IgD-negative memory B cell (primary cell): ENCODE data around the gene MRPS25. TPM values are rescaled to one million over a fixed set of nuclear protein-coding genes. Genes with fewer than 3 reads are reported as not detected.

Experiments
- H3K27ac Mint-ChIP-seq, 3 donors: one replicate each; pipeline ENCODE4 v1.8.0; 2020 to 2022; ENCODE audit warnings: mild to moderate bottlenecking in 3 of 3, mixed read lengths in 3 of 3, moderate library complexity in 1 of 3
- H3K27me3 Mint-ChIP-seq: one replicate; pipeline ENCODE4 v1.8.0; 2021; ENCODE audit warnings: mixed read lengths
- H3K36me3 Mint-ChIP-seq: one replicate; pipeline ENCODE4 v1.8.0; 2020; ENCODE audit warnings: mild to moderate bottlenecking, mixed read lengths
- H3K4me1 Mint-ChIP-seq, 3 donors: one replicate each; pipeline ENCODE4 v1.8.0; 2020 to 2022; ENCODE audit warnings: mixed read lengths in 3 of 3, mild to moderate bottlenecking in 1 of 3
- H3K4me3 Mint-ChIP-seq, 4 donors: one replicate each; pipeline ENCODE4 v1.8.0; 2020 to 2022; ENCODE audit warnings: mild to moderate bottlenecking in 4 of 4, mixed read lengths in 4 of 4, moderate library complexity in 3 of 4
- H3K9me3 Mint-ChIP-seq, 3 donors: one replicate each; pipeline ENCODE4 v1.8.0; 2020 to 2021; ENCODE audit warnings: mixed read lengths in 3 of 3, mild to moderate bottlenecking in 1 of 3
- polyA plus RNA-seq: library from polyadenylated mRNA; unstranded; fragments of 300-500 nt; fragmentation: Illumina TruSeq; gene quantifications from one replicate; pipeline ENCODE4 v1.2.3, GENCODE V29; 2021

Gene MRPS25
- polyA plus RNA-seq, 1 donor from 2014 or later = 29.2 TPM

- Mint-ChIP-seq H3K4me1 (peaks cover 0 to 8% (median 5%) of the 10 kb centered on the region in 3 donors), H3K27ac (peak overlapping the region in 1 of 3 donors; percentile 34), H3K4me3 (no peak overlapping the region), H3K36me3 (no peaks in the 10 kb centered on the region), H3K9me3 (no peaks in the 10 kb centered on the region), H3K27me3 (no peaks in the 10 kb centered on the region)
These were observed 21.5 kb downstream of the MRPS25 start for GRCh38 chr3:15043408-15044171.

- no peaks in the 10 kb centered on the region for H3K9me3 Mint-ChIP-seq
- no peaks in the 10 kb centered on the region for H3K36me3 Mint-ChIP-seq
- no peak overlapping the region for H3K4me3 Mint-ChIP-seq
- no peaks in the 10 kb centered on the region for H3K27me3 Mint-ChIP-seq
- H3K27ac Mint-ChIP-seq = no peak overlapping the region
- H3K4me1 Mint-ChIP-seq = peaks cover 0 to 8% (median 5%) of the 10 kb centered on the region in 3 donors
These were observed 22.2 kb downstream of the MRPS25 start for GRCh38 chr3:15042936-15043335.

DNA sequence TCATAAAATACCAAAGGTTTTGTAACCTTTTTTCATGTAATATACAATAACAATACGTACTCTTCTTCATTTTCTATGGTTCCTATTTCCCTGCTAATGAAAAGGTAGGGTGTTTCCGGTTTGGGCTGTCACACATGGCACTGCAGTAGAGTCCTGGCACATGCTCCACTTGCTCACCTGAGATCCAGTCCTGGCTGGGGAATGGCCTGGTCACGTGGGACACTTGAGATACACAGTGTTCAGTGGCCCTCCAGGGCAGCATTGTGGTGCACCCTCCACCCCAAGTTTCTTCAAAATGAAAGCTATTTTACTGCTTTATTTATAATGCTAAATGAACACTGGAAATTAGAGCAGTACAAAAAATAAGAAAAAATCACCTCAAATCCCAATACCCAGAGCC, 23.2 kb downstream of the MRPS25 start:
- Mint-ChIP-seq H3K9me3 (no peaks in the 10 kb centered on the region), H3K27me3 (no peaks in the 10 kb centered on the region), H3K27ac (no peak overlapping the region), H3K4me3 (no peak overlapping the region), H3K36me3 (no peaks in the 10 kb centered on the region), H3K4me1 (peaks cover 0 to 8% (median 5%) of the 10 kb centered on the region in 3 donors)

- H3K27ac Mint-ChIP-seq = no peak overlapping the region
These were observed 24.3 kb downstream of the MRPS25 start for GRCh38 chr3:15040844-15041243.

DNA sequence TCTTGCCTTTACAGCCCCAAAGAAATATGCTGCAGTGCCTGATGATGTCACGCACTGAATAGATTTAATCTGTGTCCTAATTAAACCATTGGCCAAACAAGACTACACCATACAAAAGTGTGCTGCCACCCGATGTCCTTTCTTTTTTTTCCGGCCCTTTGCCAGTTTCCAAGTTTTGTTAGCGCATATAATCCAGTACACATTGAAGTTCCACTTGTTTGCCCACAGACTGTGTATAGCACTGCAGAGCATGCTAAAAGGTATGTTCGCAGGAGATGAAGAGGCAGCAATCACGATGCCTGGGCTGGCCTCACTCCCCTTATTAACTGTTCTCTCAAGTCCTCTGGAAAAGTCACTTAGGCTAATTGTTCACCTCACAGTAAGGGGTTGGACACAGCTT, 26.8 kb downstream of the MRPS25 start:
- Mint-ChIP-seq H3K4me3 (no peak overlapping the region), H3K27ac (no peak overlapping the region), H3K27me3 (no peaks in the 10 kb centered on the region), H3K9me3 (no peaks in the 10 kb centered on the region), H3K4me1 (peaks cover 0 to 5% (median 2%) of the 10 kb centered on the region in 3 donors), H3K36me3 (no peaks in the 10 kb centered on the region)

More at GRCh38 chr3:15040844-15041243, 24.3 kb downstream of the MRPS25 start:
- Mint-ChIP-seq H3K27me3 (no peaks in the 10 kb centered on the region), H3K4me3 (no peak overlapping the region), H3K4me1 (peaks cover 0 to 8% (median 5%) of the 10 kb centered on the region in 3 donors), H3K9me3 (no peaks in the 10 kb centered on the region), H3K36me3 (no peaks in the 10 kb centered on the region)

DNA sequence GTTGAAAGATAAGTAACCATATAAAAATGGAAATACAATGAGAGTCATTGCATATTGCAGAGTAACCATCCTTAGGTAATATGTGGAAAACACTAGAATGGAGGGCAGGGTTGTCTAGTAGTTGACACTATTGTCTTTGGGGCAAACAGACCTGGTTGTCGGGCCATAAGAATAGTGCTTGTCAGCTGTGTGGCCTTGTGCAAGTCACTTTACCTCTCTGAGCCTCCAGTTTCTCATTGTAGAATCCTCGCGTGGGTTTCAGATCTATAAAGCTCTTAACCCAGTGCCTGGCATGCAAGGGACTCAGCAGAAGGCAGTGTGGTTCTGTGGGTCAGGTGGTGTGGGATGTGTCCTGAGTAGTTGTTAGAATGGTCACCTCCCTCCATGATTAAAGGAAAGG, 32.0 kb downstream of the MRPS25 start:
- Mint-ChIP-seq H3K36me3 (peaks cover 4% of the 10 kb centered on the region), H3K27me3 (no peaks in the 10 kb centered on the region), H3K4me3 (no peak overlapping the region), H3K4me1 (no peaks in the 10 kb centered on the region), H3K9me3 (no peaks in the 10 kb centered on the region), H3K27ac (no peak overlapping the region)

DNA sequence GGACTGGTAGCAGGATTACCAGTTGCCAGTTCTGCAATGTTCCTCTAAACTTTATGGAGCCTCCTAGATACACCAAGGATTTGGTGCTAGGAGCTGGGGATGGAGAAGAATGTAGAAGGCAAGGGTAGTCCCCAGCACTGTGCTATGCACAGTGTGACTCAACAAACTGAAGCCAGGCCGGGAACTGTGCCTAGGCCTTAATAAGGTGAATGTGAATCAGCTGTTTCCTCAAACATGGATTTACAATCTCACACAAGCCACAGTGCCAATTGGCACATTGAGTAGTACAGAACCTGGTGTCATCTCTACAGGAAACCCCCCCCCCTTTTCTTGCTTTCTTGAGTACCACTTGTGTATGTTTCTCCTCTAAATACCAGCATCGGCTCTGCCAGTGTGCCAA, 32.5 kb downstream of the MRPS25 start:
- peaks cover 4% of the 10 kb centered on the region for H3K36me3 Mint-ChIP-seq
- no peak overlapping the region for H3K27ac Mint-ChIP-seq

DNA sequence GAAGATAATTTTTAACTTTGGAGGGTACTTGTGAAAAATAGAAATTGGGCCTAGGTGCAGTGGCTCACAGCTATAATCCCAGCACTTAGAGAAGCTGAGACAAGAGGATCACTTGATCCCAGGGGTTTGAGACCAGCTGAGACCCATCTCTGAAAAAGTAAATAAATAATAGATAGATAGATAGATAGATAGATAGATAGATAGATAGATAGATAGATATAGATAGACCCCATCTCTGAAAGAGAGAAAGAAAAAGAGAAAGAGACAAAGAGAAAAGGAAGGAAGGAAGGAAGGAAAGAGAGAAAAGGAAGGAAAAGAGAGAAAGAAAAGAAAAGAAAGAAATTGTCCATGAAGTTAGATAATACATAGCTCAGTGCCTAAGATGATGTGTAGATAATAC, 35.5 kb downstream of the MRPS25 start:
- H3K27me3 Mint-ChIP-seq = no peaks in the 10 kb centered on the region
- H3K9me3 Mint-ChIP-seq = no peaks in the 10 kb centered on the region
- H3K4me1 Mint-ChIP-seq = no peaks in the 10 kb centered on the region
- no peak overlapping the region for H3K4me3 Mint-ChIP-seq
- H3K27ac Mint-ChIP-seq = peak overlapping the region in 1 of 3 donors; percentile 9
- peaks cover 7% of the 10 kb centered on the region for H3K36me3 Mint-ChIP-seq

More for the DNA sequence above, 32.5 kb downstream of the MRPS25 start:
- H3K27me3 Mint-ChIP-seq = no peaks in the 10 kb centered on the region
- H3K4me1 Mint-ChIP-seq = no peaks in the 10 kb centered on the region
- H3K9me3 Mint-ChIP-seq = no peaks in the 10 kb centered on the region
- no peak overlapping the region for H3K4me3 Mint-ChIP-seq

- Mint-ChIP-seq H3K27ac (no peak overlapping the region), H3K9me3 (no peaks in the 10 kb centered on the region), H3K4me3 (no peak overlapping the region), H3K36me3 (peaks cover 4% of the 10 kb centered on the region), H3K4me1 (no peaks in the 10 kb centered on the region), H3K27me3 (no peaks in the 10 kb centered on the region)
These were observed 41.4 kb downstream of the MRPS25 start for GRCh38 chr3:15023719-15024118.

GRCh38 chr3:15023249-15023648, 41.9 kb downstream of the MRPS25 start:
- H3K27ac Mint-ChIP-seq = no peak overlapping the region

DNA sequence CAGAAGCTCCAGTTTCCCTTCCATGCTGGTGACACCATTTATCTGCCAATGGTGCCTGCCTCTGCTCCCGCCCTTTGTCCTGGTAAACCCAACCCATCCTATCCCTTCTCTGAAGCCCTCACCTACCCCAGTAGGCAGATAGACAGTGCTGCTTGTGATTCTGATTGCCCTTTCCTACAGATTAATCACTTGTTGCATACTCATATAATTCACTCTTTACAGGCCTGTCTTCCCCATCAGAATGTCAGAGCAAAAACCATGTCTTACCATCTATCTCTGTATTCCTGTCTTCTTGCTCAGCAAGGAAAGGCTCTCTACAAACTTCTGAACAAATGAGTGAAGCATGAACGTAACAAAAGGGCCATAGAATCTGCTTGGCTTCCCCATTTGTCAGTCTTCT, 47.9 kb downstream of the MRPS25 start:
- H3K27ac Mint-ChIP-seq = peak overlapping the region in 1 of 3 donors; percentile 3
- H3K4me3 Mint-ChIP-seq = no peak overlapping the region
- no peaks in the 10 kb centered on the region for H3K27me3 Mint-ChIP-seq
- H3K36me3 Mint-ChIP-seq = peaks cover 9% of the 10 kb centered on the region
- H3K4me1 Mint-ChIP-seq = peaks cover 0 to 2% (median 0%) of the 10 kb centered on the region in 3 donors
- no peaks in the 10 kb centered on the region for H3K9me3 Mint-ChIP-seq

More at GRCh38 chr3:15023249-15023648, 41.9 kb downstream of the MRPS25 start:
- Mint-ChIP-seq H3K4me3 (no peak overlapping the region), H3K27me3 (no peaks in the 10 kb centered on the region), H3K4me1 (no peaks in the 10 kb centered on the region), H3K9me3 (no peaks in the 10 kb centered on the region), H3K36me3 (peaks cover 4% of the 10 kb centered on the region)

- H3K36me3 Mint-ChIP-seq = peaks cover 9% of the 10 kb centered on the region
- H3K27ac Mint-ChIP-seq = no peak overlapping the region
- H3K9me3 Mint-ChIP-seq = no peaks in the 10 kb centered on the region
- H3K27me3 Mint-ChIP-seq = no peaks in the 10 kb centered on the region
- peaks cover 0 to 2% (median 0%) of the 10 kb centered on the region in 3 donors for H3K4me1 Mint-ChIP-seq
- no peak overlapping the region for H3K4me3 Mint-ChIP-seq
These were observed 49.7 kb downstream of the MRPS25 start for GRCh38 chr3:15015456-15015855.

- peaks cover 9% of the 10 kb centered on the region for H3K36me3 Mint-ChIP-seq
- H3K27me3 Mint-ChIP-seq = no peaks in the 10 kb centered on the region
- H3K4me1 Mint-ChIP-seq = peaks cover 0 to 2% (median 0%) of the 10 kb centered on the region in 3 donors
- no peak overlapping the region for H3K4me3 Mint-ChIP-seq
- H3K9me3 Mint-ChIP-seq = no peaks in the 10 kb centered on the region
- no peak overlapping the region for H3K27ac Mint-ChIP-seq
These were observed 50.3 kb downstream of the MRPS25 start for GRCh38 chr3:15014606-15015328.

DNA sequence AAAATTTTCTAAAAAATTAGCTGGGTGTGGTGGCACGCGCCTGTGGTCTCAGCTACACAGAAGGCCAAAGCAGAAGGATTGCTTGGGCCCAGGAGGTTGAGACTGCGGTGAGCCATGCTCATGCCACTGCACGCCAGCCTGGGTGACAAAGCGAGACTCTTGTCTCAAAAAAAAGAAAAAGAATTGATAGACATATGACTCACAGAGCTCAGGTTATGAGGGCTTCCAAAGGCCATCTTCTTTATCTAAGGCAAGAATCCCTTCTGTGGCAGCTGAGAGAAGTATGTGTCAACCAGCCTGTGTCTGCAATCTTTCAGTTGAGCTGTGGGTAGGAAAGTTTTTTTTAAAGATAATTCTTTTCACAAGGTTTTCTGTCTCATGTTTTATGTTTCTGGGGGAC, 53.9 kb downstream of the MRPS25 start:
- peaks cover 9% of the 10 kb centered on the region for H3K36me3 Mint-ChIP-seq
- H3K27ac Mint-ChIP-seq = no peak overlapping the region

DNA sequence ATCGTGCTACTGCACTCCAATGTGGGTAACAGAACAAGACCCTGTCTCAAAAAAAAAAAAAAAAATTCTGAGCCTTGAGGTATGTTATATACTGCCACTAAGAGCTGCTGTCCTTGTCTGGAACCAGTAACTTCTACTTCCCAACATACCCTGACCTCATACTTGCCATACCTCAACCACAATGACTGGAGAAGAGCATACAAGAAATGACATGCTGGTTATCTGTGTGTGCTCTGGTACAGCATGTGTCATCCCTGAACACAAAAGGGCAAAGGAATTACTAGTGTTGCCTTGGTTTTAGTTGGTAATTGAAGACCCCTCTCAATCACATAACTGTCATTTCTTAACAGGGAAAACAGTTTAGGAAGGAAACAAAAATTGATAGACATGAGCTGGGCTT, 54.5 kb downstream of the MRPS25 start:
- H3K27ac Mint-ChIP-seq = no peak overlapping the region

More for the DNA sequence above, 53.9 kb downstream of the MRPS25 start:
- H3K27me3 Mint-ChIP-seq = no peaks in the 10 kb centered on the region
- no peak overlapping the region for H3K4me3 Mint-ChIP-seq
- H3K9me3 Mint-ChIP-seq = no peaks in the 10 kb centered on the region
- peaks cover 0 to 4% (median 0%) of the 10 kb centered on the region in 3 donors for H3K4me1 Mint-ChIP-seq

More for the DNA sequence above, 54.5 kb downstream of the MRPS25 start:
- Mint-ChIP-seq H3K9me3 (no peaks in the 10 kb centered on the region), H3K27me3 (no peaks in the 10 kb centered on the region), H3K4me3 (no peak overlapping the region), H3K4me1 (peaks cover 0 to 4% (median 0%) of the 10 kb centered on the region in 3 donors), H3K36me3 (peaks cover 9% of the 10 kb centered on the region)
